HG02678 (cell line): ENCODE measurements around the gene C2orf92.
"Not testable (repeated sequence)": the region's sequence is repeated elsewhere in the genome, so short reads cannot be mapped to it uniquely, and the experiment has no call there.

Experiments
- ATAC-seq: cut with Tn5 transposase; IDR thresholded peaks from one replicate; pipeline ENCODE4 v1.9.1; 2021; ENCODE audit warnings: mild to moderate bottlenecking, moderate library complexity; ENCODE audit not compliant: unreplicated experiment

C2orf92 gene

GRCh38 chr2:97688062-97688827 lies 18.7 kb downstream of the C2orf92 start:
- ATAC-seq: no peak

- no peak for ATAC-seq
Observed at GRCh38 chr2:97691166-97691565, 21.7 kb downstream of the C2orf92 start.

GRCh38 chr2:97693476-97693875 lies 24.0 kb downstream of the C2orf92 start:
- ATAC-seq: no peak

- ATAC-seq: no peak
Observed at GRCh38 chr2:97695744-97696143, 26.2 kb downstream of the C2orf92 start.

GRCh38 chr2:97697252-97698235 lies 28.0 kb downstream of the C2orf92 start:
- ATAC-seq: peak; percentile 81

- ATAC-seq: no peak
Observed at GRCh38 chr2:97698530-97698929, 29.0 kb downstream of the C2orf92 start.

GRCh38 chr2:97699765-97700444 lies 30.4 kb downstream of the C2orf92 start:
- ATAC-seq: no peak

- no peak for ATAC-seq
Observed at GRCh38 chr2:97701186-97701585, 31.7 kb downstream of the C2orf92 start.

GRCh38 chr2:97701851-97702465 lies 32.4 kb downstream of the C2orf92 start:
- no peak for ATAC-seq

- no peak for ATAC-seq
Observed at GRCh38 chr2:97702731-97703470, 33.4 kb downstream of the C2orf92 start.

GRCh38 chr2:97703741-97704140 lies 34.2 kb downstream of the C2orf92 start:
- ATAC-seq: no peak

GRCh38 chr2:97704989-97705388 lies 35.5 kb downstream of the C2orf92 start:
- no peak for ATAC-seq

- ATAC-seq: no peak
Observed at GRCh38 chr2:97706112-97706511, 36.6 kb downstream of the C2orf92 start.

GRCh38 chr2:97706708-97707345 lies 37.3 kb downstream of the C2orf92 start:
- no peak for ATAC-seq

GRCh38 chr2:97707362-97708047 lies 38.0 kb downstream of the C2orf92 start:
- no peak for ATAC-seq

- ATAC-seq: no peak
Observed at GRCh38 chr2:97708048-97708380, 38.5 kb downstream of the C2orf92 start.

- no peak for ATAC-seq
Observed at GRCh38 chr2:97708608-97709007, 39.1 kb downstream of the C2orf92 start.

- ATAC-seq: no peak
Observed at GRCh38 chr2:97711394-97711711, 41.8 kb downstream of the C2orf92 start.

GRCh38 chr2:97712175-97712574 lies 42.7 kb downstream of the C2orf92 start:
- not testable (repeated sequence) for ATAC-seq
